GM12874 (cell line): Measurements from ENCODE around the gene SLC5A4.

Experiments used
- CTCF ChIP-seq: IDR thresholded peaks from 2 replicates; pipeline ENCODE4 v1.5.1; 2011; ENCODE audit warnings: low read depth, mild to moderate bottlenecking, control low read depth, low read length, moderate library complexity; ENCODE audit not compliant: insufficient read depth

Gene SLC5A4

GRCh38 chr22:32255217-32255616, at the start of gene SLC5A4:
SLC5A4 (minus strand) TSS chr22:32255347; CDS start chr22:32255329, 18 bp downstream.
- TF ChIP-seq CTCF = no peak

- no peak for TF ChIP-seq CTCF
Observed at GRCh38 chr22:32286290-32286840, 31.2 kb upstream of the SLC5A4 start.

GRCh38 chr22:32281072-32281471, 25.9 kb upstream of the SLC5A4 start:
- no peak for TF ChIP-seq CTCF

GRCh38 chr22:32271389-32271788, 16.2 kb upstream of the SLC5A4 start:
- TF ChIP-seq CTCF = no peak

GRCh38 chr22:32270641-32271369, 15.7 kb upstream of the SLC5A4 start:
- TF ChIP-seq CTCF = no peak

GRCh38 chr22:32269316-32269715, 14.2 kb upstream of the SLC5A4 start:
- TF ChIP-seq CTCF = no peak

- no peak for TF ChIP-seq CTCF
Observed at GRCh38 chr22:32267011-32267410, 11.9 kb upstream of the SLC5A4 start.
